ENCODE measurements around the gene POTEC.
"Not testable (repeated sequence)": the region's sequence is repeated elsewhere in the genome, so short reads cannot be mapped to it uniquely, and the experiment has no call there.

POTEC gene

GRCh38 chr18:14489256-14490014 is 54.0 kb downstream of the POTEC start:
- H3K36me3 ChIP-seq (ENCODE audit: insufficient read depth, low read length); H2AFZ ChIP-seq (ENCODE audit: low read length); H3K4me1 ChIP-seq (ENCODE audit: insufficient read depth, low read length, severe bottlenecking); H3K9me3 ChIP-seq (ENCODE audit: low read length); H3K79me2 ChIP-seq (ENCODE audit: insufficient read depth, low read length); H3K9ac ChIP-seq (ENCODE audit: low read length); H3K4me2 ChIP-seq (ENCODE audit: low read length); H3F3A ChIP-seq (ENCODE audit: insufficient read depth, low read length); H3K27ac ChIP-seq (ENCODE audit: low read depth, low read length, poor library complexity, severe bottlenecking); H3K4me3 ChIP-seq (ENCODE audit: low read depth, low read length, poor library complexity, severe bottlenecking); H3K9me2 ChIP-seq (ENCODE audit: low read depth, low read length); H4K20me1 ChIP-seq (ENCODE audit: insufficient read depth, low read length); H3K27me3 ChIP-seq (ENCODE audit: insufficient read depth, low read length): not testable (repeated sequence)

- not testable (repeated sequence) for H3K79me2 ChIP-seq (ENCODE audit: insufficient read depth, low read length); H3K36me3 ChIP-seq (ENCODE audit: insufficient read depth, low read length); H3K9ac ChIP-seq (ENCODE audit: low read length); H3K9me3 ChIP-seq (ENCODE audit: low read length); H4K20me1 ChIP-seq (ENCODE audit: insufficient read depth, low read length); H3F3A ChIP-seq (ENCODE audit: insufficient read depth, low read length); H3K4me1 ChIP-seq (ENCODE audit: insufficient read depth, low read length, severe bottlenecking); H3K9me2 ChIP-seq (ENCODE audit: low read depth, low read length); H3K4me2 ChIP-seq (ENCODE audit: low read length); H3K4me3 ChIP-seq (ENCODE audit: low read depth, low read length, poor library complexity, severe bottlenecking); H3K27ac ChIP-seq (ENCODE audit: low read depth, low read length, poor library complexity, severe bottlenecking); H2AFZ ChIP-seq (ENCODE audit: low read length); H3K27me3 ChIP-seq (ENCODE audit: insufficient read depth, low read length)
Observed at GRCh38 chr18:14488789-14489188, 54.6 kb downstream of the POTEC start.

- H3K9me3 ChIP-seq (ENCODE audit: low read length); H3K27me3 ChIP-seq (ENCODE audit: insufficient read depth, low read length); H3K36me3 ChIP-seq (ENCODE audit: insufficient read depth, low read length); H3K4me3 ChIP-seq (ENCODE audit: low read depth, low read length, poor library complexity, severe bottlenecking); H3K27ac ChIP-seq (ENCODE audit: low read depth, low read length, poor library complexity, severe bottlenecking); H3K4me2 ChIP-seq (ENCODE audit: low read length); H3K9ac ChIP-seq (ENCODE audit: low read length); H4K20me1 ChIP-seq (ENCODE audit: insufficient read depth, low read length); H3K4me1 ChIP-seq (ENCODE audit: insufficient read depth, low read length, severe bottlenecking); H3K9me2 ChIP-seq (ENCODE audit: low read depth, low read length); H3K79me2 ChIP-seq (ENCODE audit: insufficient read depth, low read length); H2AFZ ChIP-seq (ENCODE audit: low read length); H3F3A ChIP-seq (ENCODE audit: insufficient read depth, low read length): not testable (repeated sequence)
Observed at GRCh38 chr18:14486926-14487580, 56.3 kb downstream of the POTEC start.

- not testable (repeated sequence) for H3K4me3 ChIP-seq (ENCODE audit: low read depth, low read length, poor library complexity, severe bottlenecking)
Observed at GRCh38 chr18:14479076-14479475, 64.3 kb downstream of the POTEC start.

GRCh38 chr18:14475520-14475919 is 67.9 kb downstream of the POTEC start:
- H3F3A ChIP-seq (ENCODE audit: insufficient read depth, low read length); H3K9ac ChIP-seq (ENCODE audit: low read length); H2AFZ ChIP-seq (ENCODE audit: low read length); H3K4me2 ChIP-seq (ENCODE audit: low read length); H3K9me2 ChIP-seq (ENCODE audit: low read depth, low read length); H4K20me1 ChIP-seq (ENCODE audit: insufficient read depth, low read length); H3K27me3 ChIP-seq (ENCODE audit: insufficient read depth, low read length); H3K4me1 ChIP-seq (ENCODE audit: insufficient read depth, low read length, severe bottlenecking); H3K79me2 ChIP-seq (ENCODE audit: insufficient read depth, low read length); H3K36me3 ChIP-seq (ENCODE audit: insufficient read depth, low read length); H3K27ac ChIP-seq (ENCODE audit: low read depth, low read length, poor library complexity, severe bottlenecking); H3K4me3 ChIP-seq (ENCODE audit: low read depth, low read length, poor library complexity, severe bottlenecking); H3K9me3 ChIP-seq (ENCODE audit: low read length): not testable (repeated sequence)

More at GRCh38 chr18:14479076-14479475, 64.3 kb downstream of the POTEC start:
- not testable (repeated sequence) for H3K27ac ChIP-seq (ENCODE audit: low read depth, low read length, poor library complexity, severe bottlenecking); H4K20me1 ChIP-seq (ENCODE audit: insufficient read depth, low read length); H3K9me3 ChIP-seq (ENCODE audit: low read length); H3K4me2 ChIP-seq (ENCODE audit: low read length); H3K9me2 ChIP-seq (ENCODE audit: low read depth, low read length); H3K27me3 ChIP-seq (ENCODE audit: insufficient read depth, low read length); H3K4me1 ChIP-seq (ENCODE audit: insufficient read depth, low read length, severe bottlenecking); H3K36me3 ChIP-seq (ENCODE audit: insufficient read depth, low read length); H2AFZ ChIP-seq (ENCODE audit: low read length); H3K9ac ChIP-seq (ENCODE audit: low read length); H3K79me2 ChIP-seq (ENCODE audit: insufficient read depth, low read length); H3F3A ChIP-seq (ENCODE audit: insufficient read depth, low read length)

- not testable (repeated sequence) for H3F3A ChIP-seq (ENCODE audit: insufficient read depth, low read length); H3K4me2 ChIP-seq (ENCODE audit: low read length); H3K27me3 ChIP-seq (ENCODE audit: insufficient read depth, low read length); H3K4me1 ChIP-seq (ENCODE audit: insufficient read depth, low read length, severe bottlenecking); H3K36me3 ChIP-seq (ENCODE audit: insufficient read depth, low read length); H4K20me1 ChIP-seq (ENCODE audit: insufficient read depth, low read length); H3K9ac ChIP-seq (ENCODE audit: low read length); H3K9me2 ChIP-seq (ENCODE audit: low read depth, low read length); H3K79me2 ChIP-seq (ENCODE audit: insufficient read depth, low read length); H3K4me3 ChIP-seq (ENCODE audit: low read depth, low read length, poor library complexity, severe bottlenecking); H3K27ac ChIP-seq (ENCODE audit: low read depth, low read length, poor library complexity, severe bottlenecking); H3K9me3 ChIP-seq (ENCODE audit: low read length); H2AFZ ChIP-seq (ENCODE audit: low read length)
Observed at GRCh38 chr18:14474752-14475151, 68.6 kb downstream of the POTEC start.

GRCh38 chr18:14474007-14474720 is 69.2 kb downstream of the POTEC start:
- not testable (repeated sequence) for H3K9me3 ChIP-seq (ENCODE audit: low read length); H2AFZ ChIP-seq (ENCODE audit: low read length); H3K36me3 ChIP-seq (ENCODE audit: insufficient read depth, low read length); H3K4me2 ChIP-seq (ENCODE audit: low read length); H3K4me1 ChIP-seq (ENCODE audit: insufficient read depth, low read length, severe bottlenecking); H4K20me1 ChIP-seq (ENCODE audit: insufficient read depth, low read length); H3K79me2 ChIP-seq (ENCODE audit: insufficient read depth, low read length); H3F3A ChIP-seq (ENCODE audit: insufficient read depth, low read length); H3K27ac ChIP-seq (ENCODE audit: low read depth, low read length, poor library complexity, severe bottlenecking); H3K27me3 ChIP-seq (ENCODE audit: insufficient read depth, low read length); H3K9ac ChIP-seq (ENCODE audit: low read length); H3K4me3 ChIP-seq (ENCODE audit: low read depth, low read length, poor library complexity, severe bottlenecking); H3K9me2 ChIP-seq (ENCODE audit: low read depth, low read length)
